GM15510 (cell line): Measurements from ENCODE around the gene CNTN4.

Experiments
- POLR2A ChIP-seq: IDR thresholded peaks from 3 replicates; pipeline ENCODE4 v1.6.1; 2011; ENCODE audit warnings: borderline replicate concordance; ENCODE audit not compliant: insufficient read length; ENCODE audit errors: extremely low read depth

CNTN4 gene

DNA sequence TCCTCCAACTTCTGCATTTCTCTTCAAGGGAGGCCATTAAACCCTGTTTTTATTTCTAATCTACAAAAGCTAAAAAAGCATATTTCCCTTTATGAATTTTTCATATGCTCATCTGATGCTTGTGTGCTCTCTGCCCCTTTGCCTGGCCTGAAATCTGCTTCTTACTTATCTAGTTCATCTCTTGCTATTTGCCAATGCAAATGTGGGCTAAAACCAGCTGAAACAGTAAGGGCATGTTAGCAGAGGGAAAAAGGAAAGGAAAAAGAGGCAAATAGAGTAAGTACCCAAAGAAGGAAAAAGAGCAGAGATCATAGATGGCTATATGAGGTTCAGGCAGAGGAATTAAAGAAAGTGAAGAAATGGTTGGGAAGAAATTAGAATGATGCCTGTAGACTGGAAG is 185.2 kb downstream of the CNTN4 start:
- no peak for TF ChIP-seq POLR2A

DNA sequence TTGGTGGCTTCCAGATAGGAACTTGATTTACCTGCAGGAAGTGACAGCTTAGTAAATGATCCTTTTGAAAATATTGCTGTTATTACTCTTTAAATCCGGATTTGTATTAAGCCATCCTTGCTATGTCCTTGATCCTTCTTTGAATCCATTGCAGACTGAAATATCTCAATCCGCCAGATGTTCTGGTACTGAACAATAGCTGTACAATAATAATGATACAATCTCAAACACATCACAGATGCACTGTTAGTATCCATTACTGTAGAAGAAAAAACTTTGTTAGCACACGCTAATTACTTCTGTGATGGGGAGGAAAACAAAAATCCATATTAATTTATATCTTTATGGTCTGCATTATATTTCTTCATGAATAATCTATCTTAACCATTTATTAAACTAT is 202.3 kb downstream of the CNTN4 start:
- no peak for TF ChIP-seq POLR2A

DNA sequence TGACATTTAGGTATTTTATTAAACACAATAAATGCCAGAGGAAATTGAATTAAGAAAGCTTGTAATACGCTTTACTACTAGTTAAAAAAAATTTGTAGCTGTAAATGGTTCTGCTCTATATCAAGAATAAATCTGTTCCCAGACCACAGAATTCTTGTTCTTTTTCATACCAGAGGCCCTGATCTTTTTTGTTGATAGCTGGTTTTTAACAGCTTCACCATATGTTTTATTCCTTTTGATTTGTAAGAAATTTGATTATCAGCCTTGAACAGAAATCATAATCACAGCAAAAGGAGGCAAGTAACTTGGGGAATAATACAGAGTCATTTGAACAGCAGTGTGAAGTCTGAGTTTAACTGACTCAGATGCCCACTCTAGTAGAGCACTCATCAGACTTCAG is 202.7 kb downstream of the CNTN4 start:
- TF ChIP-seq POLR2A, result no peak

DNA sequence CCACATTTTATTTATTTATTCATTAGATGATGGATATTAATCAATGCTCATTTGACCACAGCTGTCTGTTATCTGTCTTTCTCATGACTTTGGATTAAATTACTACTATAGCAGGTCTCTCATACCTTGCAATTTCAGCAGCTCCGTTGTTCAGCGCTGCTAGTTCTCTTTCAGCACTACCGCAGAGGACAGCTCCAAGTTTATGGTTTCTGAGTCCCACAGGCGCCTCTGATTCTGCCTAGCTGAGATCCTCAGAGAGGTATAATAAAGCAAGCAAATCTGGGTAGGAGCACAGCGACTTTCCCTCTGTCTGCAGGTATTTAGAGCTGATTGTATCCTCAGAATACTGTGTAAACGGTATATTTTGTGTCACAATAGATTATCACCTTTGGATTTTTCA is 204.9 kb downstream of the CNTN4 start:
- no peak for TF ChIP-seq POLR2A

DNA sequence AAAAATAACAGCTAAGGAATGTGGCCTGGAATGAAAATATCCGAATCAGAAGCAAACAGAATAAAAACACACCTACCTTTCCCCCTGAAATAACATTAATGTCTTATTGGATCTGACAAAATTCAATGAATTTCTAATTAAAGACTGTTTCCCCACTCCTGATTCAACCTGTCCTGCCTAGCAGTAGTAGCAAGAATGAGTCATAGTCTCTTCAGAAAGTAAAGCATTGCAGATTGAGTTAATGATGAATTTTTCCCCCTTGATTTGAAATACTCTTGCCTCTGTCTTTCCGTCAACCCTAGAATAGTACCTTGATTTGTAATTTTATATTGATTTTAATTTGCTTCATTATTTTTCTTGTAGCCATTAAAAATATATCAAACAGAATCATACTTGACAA is 212.4 kb downstream of the CNTN4 start:
- TF ChIP-seq POLR2A, result no peak

DNA sequence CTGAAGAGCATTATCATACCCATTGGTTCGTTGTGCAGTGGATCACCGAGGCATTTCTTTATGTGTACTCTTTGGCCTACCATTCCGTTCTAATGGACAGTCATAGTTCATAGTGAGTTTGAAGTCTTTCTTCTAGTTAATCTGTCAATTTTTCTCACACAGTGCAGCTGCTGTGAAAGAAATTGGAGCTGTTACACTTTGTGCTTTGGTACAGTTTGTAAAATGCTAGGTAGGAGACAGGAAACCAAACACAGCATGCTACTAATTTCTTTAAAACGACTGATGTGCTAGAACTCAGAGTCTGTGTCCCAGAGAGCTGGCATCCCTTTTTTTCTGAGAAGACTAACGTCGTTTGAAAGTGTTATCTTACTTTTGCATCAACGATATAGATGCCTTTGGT is 218.9 kb downstream of the CNTN4 start:
- no peak for TF ChIP-seq POLR2A

DNA sequence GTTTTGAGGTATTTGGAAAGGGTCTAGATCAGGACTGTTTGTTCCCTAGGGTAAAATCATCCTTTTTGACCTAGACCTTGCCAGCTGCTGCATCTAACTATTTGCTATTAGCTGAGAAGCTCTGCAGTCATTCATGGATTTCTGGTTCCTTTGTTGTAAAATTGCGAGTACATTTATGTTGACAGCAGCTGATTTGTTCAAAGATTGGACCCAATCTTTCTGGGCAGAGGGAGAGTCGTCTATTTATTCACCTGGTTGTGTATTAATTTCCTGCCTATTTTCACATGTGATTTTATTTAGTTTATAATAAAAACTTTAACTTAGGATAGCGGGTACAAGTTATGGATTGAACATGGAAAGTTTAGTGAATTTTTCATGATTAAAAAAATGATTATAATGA is 236.3 kb downstream of the CNTN4 start:
- TF ChIP-seq POLR2A, result no peak

DNA sequence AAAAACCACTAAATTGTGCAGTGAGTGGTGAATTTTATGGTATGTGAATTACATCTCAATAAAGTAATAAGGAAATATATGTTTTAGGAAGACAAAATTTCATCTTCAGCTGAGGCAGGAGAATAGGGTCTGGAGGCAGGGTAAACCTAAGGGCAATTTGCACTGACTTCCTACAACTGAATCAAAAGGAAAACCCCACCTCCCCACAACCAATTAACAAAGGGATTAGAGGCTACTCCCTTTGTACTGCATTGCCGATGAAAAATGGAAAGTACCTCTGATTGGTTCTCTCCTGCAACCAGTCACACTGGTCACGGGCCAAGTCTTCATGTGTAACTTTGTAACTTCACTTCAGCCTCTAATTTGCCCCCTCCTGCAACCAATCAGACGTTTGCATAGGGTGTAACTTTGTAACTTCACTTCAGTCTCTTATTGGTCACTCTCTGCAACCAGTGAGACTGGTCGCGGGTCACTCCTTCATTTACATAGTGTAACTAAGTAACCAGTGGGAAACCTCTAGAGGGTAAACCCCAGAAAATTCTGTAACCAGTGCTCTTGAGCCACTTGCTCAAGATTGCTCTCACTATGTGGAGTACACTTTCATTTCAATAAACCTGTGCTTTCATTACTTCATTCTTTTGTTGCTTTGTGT is 244.5 kb downstream of the CNTN4 start:
- TF ChIP-seq POLR2A, result no peak

DNA sequence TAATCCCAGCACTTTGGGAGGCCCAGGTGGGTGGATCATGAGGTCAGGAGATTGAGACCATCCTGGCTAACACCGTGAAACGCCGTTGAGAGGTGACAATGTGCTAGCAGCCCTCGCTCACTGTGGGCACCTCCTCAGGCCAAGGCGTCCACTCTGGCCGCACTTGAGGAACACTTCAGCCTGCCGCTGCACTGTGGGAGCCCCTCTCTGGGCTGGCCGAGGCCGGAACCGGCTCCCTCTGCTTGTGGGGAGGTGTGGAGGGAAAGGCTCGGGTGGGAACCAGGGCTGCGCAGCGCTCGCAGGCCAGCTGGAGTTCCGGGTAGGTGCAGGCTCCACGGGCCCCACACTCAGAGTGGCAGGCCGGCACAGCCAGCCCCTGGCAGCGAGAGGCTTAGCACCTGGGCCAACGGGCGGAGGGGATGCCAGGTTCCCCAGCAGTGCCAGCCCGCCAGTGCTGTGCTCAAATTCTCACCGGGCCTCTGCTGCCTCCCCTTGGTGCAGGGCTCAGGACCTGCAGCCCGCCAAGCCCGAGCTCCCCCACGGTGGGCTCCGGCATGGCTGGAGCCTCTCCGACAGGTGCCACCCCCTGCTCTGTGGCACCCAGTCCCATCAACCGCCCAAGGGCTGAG is 253.6 kb downstream of the CNTN4 start:
- no peak for TF ChIP-seq POLR2A

DNA sequence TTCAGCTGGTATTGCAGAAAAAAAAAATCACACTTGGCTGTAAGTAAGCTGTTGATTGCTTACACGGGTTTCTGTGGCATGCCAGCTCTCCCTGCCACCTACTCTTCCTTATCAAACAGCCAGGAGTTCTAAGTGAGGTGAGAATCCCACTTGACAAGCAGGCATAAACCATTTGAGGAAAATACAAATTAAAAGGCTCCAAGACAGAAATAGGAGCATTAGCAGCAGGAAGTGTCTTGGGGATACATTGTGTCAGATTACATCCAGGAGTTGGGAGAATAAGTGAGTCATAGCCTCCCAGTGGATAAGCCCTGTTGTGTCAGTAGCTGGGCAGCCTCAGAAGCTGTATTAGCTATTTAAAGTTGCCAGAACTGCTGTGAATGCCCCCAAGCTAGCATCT is 256.0 kb downstream of the CNTN4 start:
- no peak for TF ChIP-seq POLR2A

DNA sequence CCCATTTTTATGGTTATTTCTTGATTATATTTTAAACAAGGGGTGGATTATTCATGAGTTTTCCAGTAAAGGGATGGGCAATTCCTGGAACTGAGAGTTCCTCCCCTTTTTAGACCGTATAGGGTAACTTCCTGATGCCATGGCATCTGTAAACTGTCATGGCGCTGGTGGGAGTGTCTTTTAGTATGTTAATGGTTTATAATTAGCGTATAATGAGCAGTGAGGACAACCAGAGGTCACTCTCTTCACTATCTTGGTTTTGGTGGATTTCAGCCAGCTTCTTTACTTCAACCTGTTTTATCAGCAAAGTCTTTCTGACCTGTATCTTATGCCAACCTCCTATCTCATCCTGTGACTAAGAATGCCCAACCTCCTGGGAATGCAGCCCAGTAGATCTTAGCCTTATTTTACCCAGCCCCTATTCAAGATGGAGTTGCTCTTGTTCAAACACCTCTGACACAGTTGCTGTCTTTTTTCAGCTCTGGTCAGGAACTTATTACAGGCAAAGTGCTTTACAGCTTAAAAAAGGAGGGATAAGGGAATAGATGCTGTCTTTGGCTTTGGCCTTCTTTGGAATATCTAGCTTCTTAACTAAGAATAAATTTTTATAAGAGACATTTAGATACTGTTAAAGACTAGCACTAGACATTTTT is 257.8 kb downstream of the CNTN4 start:
- TF ChIP-seq POLR2A, result no peak

DNA sequence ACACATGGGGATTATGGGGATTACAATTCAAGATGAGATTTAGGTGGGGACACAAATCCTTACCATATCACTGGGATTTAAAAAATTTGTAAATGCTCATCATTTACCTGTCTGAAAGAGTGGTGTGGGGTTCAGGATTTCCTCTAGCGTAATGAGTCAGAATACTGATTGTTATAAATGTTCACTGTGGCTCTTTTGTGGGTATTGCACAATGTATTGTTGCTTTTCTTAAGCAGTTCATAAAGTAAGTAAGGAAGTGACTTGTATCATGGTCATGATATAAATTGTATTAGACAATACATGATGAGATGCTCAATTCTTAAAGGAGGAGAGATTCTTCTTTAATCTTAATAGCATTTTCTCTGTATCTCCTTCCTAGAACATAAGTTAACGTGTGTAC is 262.1 kb downstream of the CNTN4 start:
- TF ChIP-seq POLR2A, result no peak

DNA sequence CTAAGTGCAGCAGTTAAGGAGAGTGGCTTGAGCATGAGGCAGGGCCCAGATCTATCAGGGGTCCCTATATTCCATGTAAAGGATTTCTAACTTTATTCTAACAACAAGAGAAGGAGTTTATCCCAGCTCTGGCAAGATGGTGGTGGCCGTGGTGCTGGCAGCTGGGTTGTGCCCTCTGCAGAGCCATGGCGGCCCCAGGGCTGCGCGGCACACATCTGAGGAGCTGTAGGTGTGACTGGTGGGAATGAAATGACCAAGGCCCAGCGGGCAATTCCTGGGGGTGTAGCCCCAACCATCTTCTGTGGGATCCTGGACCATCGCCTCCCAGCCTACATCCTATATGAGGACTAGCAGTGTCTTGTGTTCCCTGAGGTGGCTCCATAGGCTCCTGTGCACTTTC is 263.5 kb downstream of the CNTN4 start:
- TF ChIP-seq POLR2A, result no peak

DNA sequence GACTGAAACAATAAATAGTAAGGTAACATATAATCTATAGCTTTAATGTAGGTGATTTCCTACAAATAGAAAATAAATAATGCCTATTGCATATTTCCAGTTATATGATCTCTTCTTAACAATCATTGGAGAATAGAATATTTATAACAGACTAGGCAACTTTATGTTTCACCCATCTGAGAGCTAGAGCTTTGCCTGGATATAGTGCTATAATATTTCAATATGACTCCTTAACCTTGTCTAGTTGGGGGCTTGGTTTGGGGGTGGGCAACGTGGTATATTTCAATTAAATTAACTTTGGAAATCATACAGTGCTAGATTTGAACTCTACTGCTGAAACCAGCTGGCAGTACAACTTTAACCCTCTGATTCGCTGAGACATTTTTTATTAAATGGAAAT is 265.2 kb downstream of the CNTN4 start:
- no peak for TF ChIP-seq POLR2A

DNA sequence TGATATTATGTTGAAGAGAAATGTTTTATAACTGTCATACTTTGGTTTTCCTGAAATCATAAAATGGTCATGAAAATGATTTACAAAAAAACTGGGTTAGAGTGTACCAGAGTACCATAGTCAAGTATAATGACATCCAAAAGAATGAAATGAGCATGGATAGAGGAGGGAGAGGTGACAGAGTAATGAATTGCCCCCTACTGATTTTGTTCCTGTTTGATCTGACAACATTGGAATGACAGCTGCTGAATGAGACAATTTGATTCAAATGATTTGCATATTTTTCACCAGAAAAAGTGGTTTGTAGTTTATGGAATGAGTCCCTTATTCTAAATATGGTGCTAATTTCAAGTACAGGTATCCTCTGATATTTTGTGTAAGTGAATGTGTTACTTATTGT is 271.7 kb downstream of the CNTN4 start:
- no peak for TF ChIP-seq POLR2A

DNA sequence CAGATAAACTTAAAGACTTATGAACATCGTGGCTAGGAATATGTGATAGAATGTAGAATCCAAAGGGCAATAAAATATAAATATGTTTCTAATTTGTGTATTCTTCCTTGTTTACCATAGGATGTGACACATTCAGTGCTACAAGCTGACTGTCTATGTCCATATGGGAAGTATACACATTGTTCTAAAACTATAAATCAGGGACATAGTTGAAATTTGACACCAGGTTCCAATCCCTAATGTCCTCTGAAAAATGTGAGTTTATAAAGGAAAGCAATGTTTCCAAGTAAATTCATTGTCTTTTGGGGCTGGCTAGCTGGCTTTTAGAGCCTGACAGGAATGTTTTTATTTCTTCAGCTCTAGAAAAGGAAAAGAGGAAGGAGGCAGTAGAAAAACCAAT is 273.6 kb downstream of the CNTN4 start:
- no peak for TF ChIP-seq POLR2A
